ENCODE measurements around the gene RNF103.

GRCh38 chr2:86628091-86628522 is 4.4 kb upstream of the RNF103 start:
- no peak for TF ChIP-seq YY1 (IDR thresholded peaks at IDR 0.05; ENCODE audit: insufficient read depth, insufficient read length)
- TF ChIP-seq ZNF274 (IDR thresholded peaks at IDR 0.05; ENCODE audit: low read depth, low read length) = no peak

Measured in NT2/D1 (cell line).